ENCODE results near the gene DSPP. TPM values are rescaled to one million over a fixed set of nuclear protein-coding genes. Genes with fewer than 3 reads are reported as not detected.

Gene DSPP
- total and polyA plus RNA-seq, 5 donors from 2014 or later: not detected

DNA sequence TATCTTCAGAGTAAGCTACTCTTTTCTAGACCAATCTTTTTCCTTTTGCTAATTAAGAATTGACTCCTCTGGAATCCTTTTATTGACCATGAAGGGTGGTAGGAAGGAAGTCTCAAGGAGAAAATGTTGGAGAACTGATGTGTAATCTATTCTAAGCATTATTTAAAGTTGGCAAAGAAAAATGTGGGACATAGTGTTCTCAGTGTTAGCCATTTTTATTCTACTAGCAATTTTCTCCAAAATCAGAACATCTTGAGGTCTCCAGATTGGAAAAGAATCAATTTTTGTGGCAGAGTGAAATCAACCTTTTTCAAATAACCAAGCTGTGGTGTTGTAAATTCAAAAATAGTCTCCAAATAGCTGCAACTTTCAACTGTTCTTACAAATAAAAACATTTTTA lies 23.3 kb downstream of the DSPP start:
- no peak overlapping the region for H3K27ac Mint-ChIP-seq
- H3K9me3 Mint-ChIP-seq: peaks cover 0 to 2% (median 1%) of the 10 kb centered on the region in 7 donors
- Histone ChIP-seq H3K4me1 (ENCODE audit: control insufficient read depth, insufficient read depth, low read length, poor library complexity, severe bottlenecking) (no peaks in the 10 kb centered on the region), H3K9me3 (ENCODE audit: control insufficient read depth in 2 of 2, low read length in 2 of 2) (no peaks in the 10 kb centered on the region), H3K4me3 (ENCODE audit: low read depth, low read length) (no peak overlapping the region), H3K36me3 (ENCODE audit: control insufficient read depth, insufficient read depth, low read length) (no peaks in the 10 kb centered on the region), H3K27ac (ENCODE audit: insufficient read depth, low read length, poor library complexity, severe bottlenecking) (no peak overlapping the region), H3K27me3 (ENCODE audit: control insufficient read depth, insufficient read depth, low read length) (no peaks in the 10 kb centered on the region)
- ATAC-seq (ENCODE audit: low read depth in 2 of 2) (no peak), DNase-seq (no peak)
- H3K27me3 Mint-ChIP-seq: no peaks in the 10 kb centered on the region
- peaks cover 0 to 4% (median 0%) of the 10 kb centered on the region in 4 donors for H3K4me1 Mint-ChIP-seq
- H3K4me3 Mint-ChIP-seq: no peak overlapping the region
- no peaks in the 10 kb centered on the region for H3K36me3 Mint-ChIP-seq

DNA sequence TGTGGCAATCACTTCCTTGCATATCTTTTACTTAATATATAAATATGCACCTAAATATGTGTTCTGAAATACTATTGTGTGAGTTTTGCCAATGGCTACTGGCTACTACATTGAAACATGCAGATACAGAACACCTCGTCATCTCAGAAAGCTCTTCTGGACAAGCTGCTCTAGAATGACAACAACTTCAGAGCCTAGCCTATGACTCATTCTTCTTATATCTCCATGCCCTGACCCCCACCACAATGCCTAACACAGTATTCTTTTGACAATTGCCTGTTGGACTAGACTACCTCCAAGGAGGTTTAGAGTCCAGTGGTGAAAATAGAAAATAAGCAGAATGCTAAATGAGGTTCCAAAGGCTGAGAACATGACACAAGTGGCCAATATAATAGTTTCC lies 24.1 kb downstream of the DSPP start:
- Histone ChIP-seq H3K27ac (ENCODE audit: insufficient read depth, low read length, poor library complexity, severe bottlenecking) (no peak overlapping the region), H3K4me1 (ENCODE audit: control insufficient read depth, insufficient read depth, low read length, poor library complexity, severe bottlenecking) (no peaks in the 10 kb centered on the region), H3K36me3 (ENCODE audit: control insufficient read depth, insufficient read depth, low read length) (no peaks in the 10 kb centered on the region), H3K4me3 (ENCODE audit: low read depth, low read length) (no peak overlapping the region), H3K9me3 (ENCODE audit: control insufficient read depth in 2 of 2, low read length in 2 of 2) (no peaks in the 10 kb centered on the region), H3K27me3 (ENCODE audit: control insufficient read depth, insufficient read depth, low read length) (no peaks in the 10 kb centered on the region)
- peaks cover 0 to 4% (median 1%) of the 10 kb centered on the region in 7 donors for H3K9me3 Mint-ChIP-seq
- DNase-seq: no peak
- no peak overlapping the region for H3K27ac Mint-ChIP-seq
- no peak for ATAC-seq (ENCODE audit: low read depth in 2 of 2)
- no peak overlapping the region for H3K4me3 Mint-ChIP-seq
- H3K4me1 Mint-ChIP-seq: peaks cover 0 to 4% (median 0%) of the 10 kb centered on the region in 4 donors
- H3K27me3 Mint-ChIP-seq: no peaks in the 10 kb centered on the region
- no peaks in the 10 kb centered on the region for H3K36me3 Mint-ChIP-seq

DNA sequence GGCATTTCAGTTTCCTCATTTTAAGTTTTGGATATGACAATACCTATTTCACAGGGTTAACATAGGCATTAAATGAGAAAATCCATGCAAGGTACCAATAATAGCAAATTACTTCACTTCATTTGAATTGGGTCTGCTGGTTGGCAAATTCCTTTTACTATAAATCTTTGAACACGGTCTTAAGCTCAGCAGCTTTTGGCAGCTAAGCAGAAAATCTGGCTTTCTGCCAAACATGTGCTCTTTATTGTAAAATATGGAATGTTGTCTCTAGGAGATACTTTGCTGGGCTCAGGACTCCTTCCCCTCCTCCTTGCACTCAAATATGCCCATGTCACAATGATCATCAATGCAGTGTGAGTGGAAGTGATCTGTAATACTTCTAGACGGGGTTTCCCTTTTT lies 24.9 kb downstream of the DSPP start:
- H3K4me3 ChIP-seq (ENCODE audit: low read depth, low read length): no peak overlapping the region
- no peaks in the 10 kb centered on the region for H3K36me3 Mint-ChIP-seq
- H3K27me3 Mint-ChIP-seq: no peaks in the 10 kb centered on the region
- no peak for DNase-seq
- no peaks in the 10 kb centered on the region for H3K36me3 ChIP-seq (ENCODE audit: control insufficient read depth, insufficient read depth, low read length)
- no peaks in the 10 kb centered on the region for H3K27me3 ChIP-seq (ENCODE audit: control insufficient read depth, insufficient read depth, low read length)
- H3K27ac Mint-ChIP-seq: no peak overlapping the region
- no peaks in the 10 kb centered on the region for H3K9me3 ChIP-seq (ENCODE audit: control insufficient read depth in 2 of 2, low read length in 2 of 2)
- H3K4me3 Mint-ChIP-seq: no peak overlapping the region
- ATAC-seq (ENCODE audit: low read depth in 2 of 2): no peak
- H3K9me3 Mint-ChIP-seq: peaks cover 0 to 4% (median 1%) of the 10 kb centered on the region in 7 donors
- peaks cover 0 to 4% (median 0%) of the 10 kb centered on the region in 4 donors for H3K4me1 Mint-ChIP-seq
- H3K27ac ChIP-seq (ENCODE audit: insufficient read depth, low read length, poor library complexity, severe bottlenecking): no peak overlapping the region
- no peaks in the 10 kb centered on the region for H3K4me1 ChIP-seq (ENCODE audit: control insufficient read depth, insufficient read depth, low read length, poor library complexity, severe bottlenecking)

DNA sequence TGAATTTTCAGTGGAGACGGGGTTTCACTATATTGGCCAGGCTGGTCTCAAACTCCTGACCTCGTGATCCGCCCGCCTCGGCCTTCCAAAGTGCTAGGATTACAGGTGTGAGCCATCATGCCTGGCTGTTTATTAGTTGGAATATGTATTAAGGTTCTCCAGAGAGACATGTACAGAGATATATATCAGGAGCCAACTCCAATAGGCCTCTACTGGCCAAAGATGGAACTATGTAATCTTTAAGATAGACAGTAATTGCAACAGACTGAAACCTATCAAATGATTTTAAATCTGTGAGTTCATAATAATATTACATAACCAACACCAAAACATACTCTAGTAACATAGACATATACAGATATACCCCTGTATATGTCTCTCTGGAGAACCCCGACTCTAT lies 36.0 kb downstream of the DSPP start:
- Mint-ChIP-seq H3K27me3 (peaks cover 9% of the 10 kb centered on the region), H3K4me1 (no peaks in the 10 kb centered on the region), H3K4me3 (no peak overlapping the region), H3K36me3 (no peaks in the 10 kb centered on the region), H3K9me3 (peaks cover 0 to 3% (median under 1%) of the 10 kb centered on the region in 7 donors), H3K27ac (no peak overlapping the region)
- Histone ChIP-seq H3K4me1 (ENCODE audit: control insufficient read depth, insufficient read depth, low read length, poor library complexity, severe bottlenecking) (no peaks in the 10 kb centered on the region), H3K27me3 (ENCODE audit: control insufficient read depth, insufficient read depth, low read length) (no peaks in the 10 kb centered on the region), H3K4me3 (ENCODE audit: low read depth, low read length) (no peak overlapping the region), H3K9me3 (ENCODE audit: control insufficient read depth in 2 of 2, low read length in 2 of 2) (no peaks in the 10 kb centered on the region), H3K27ac (ENCODE audit: insufficient read depth, low read length, poor library complexity, severe bottlenecking) (no peak overlapping the region), H3K36me3 (ENCODE audit: control insufficient read depth, insufficient read depth, low read length) (no peaks in the 10 kb centered on the region)
- no peak for DNase-seq
- ATAC-seq (ENCODE audit: low read depth in 2 of 2): no peak

DNA sequence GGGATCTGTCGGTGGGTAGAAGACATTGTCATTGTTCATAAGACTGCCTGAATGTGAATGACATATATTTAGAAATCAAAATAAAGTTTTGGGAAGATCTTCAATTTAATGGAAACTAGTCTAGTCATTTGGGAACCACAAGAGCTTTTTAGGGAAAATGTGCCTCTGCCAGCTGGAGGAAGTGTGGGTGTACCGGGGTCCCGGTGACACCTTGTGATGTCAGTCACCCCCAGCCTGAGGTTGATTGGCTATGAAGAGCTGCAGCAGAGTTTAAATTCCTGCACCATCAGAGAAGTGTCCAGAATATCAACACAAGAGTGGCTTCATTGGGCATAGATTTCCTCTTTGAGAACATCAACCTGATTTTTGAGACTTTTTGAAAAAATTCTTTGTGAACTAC lies 41.7 kb downstream of the DSPP start, which contains the start of gene DMP1:
DMP1 (plus strand) TSS at position 301 of the 400 bp plus-strand sequence. CDS start 6,213 bp downstream, outside the sequence.
- peaks cover 0 to 2% (median 0%) of the 10 kb centered on the region in 7 donors for H3K9me3 Mint-ChIP-seq
- no peak within 1 kb of the TSS for H3K27ac ChIP-seq (ENCODE audit: insufficient read depth, low read length, poor library complexity, severe bottlenecking)
- peaks cover 15% of the 10 kb centered on the region for H3K27me3 Mint-ChIP-seq
- no peaks in the 10 kb centered on the region for H3K4me1 Mint-ChIP-seq
- H3K27ac Mint-ChIP-seq: no peak within 1 kb of the TSS
- H3K36me3 Mint-ChIP-seq: no peaks in the 10 kb centered on the region
- DNase-seq (no peak), ATAC-seq (ENCODE audit: low read depth in 2 of 2) (no peak)
- H3K4me3 ChIP-seq (ENCODE audit: low read depth, low read length): no peak within 1 kb of the TSS
- H3K4me1 ChIP-seq (ENCODE audit: control insufficient read depth, insufficient read depth, low read length, poor library complexity, severe bottlenecking): no peaks in the 10 kb centered on the region
- peaks cover 2% of the 10 kb centered on the region for H3K27me3 ChIP-seq (ENCODE audit: control insufficient read depth, insufficient read depth, low read length)
- H3K36me3 ChIP-seq (ENCODE audit: control insufficient read depth, insufficient read depth, low read length): no peaks in the 10 kb centered on the region
- H3K9me3 ChIP-seq (ENCODE audit: control insufficient read depth in 2 of 2, low read length in 2 of 2): no peaks in the 10 kb centered on the region
- no peak within 1 kb of the TSS for H3K4me3 Mint-ChIP-seq

DNA sequence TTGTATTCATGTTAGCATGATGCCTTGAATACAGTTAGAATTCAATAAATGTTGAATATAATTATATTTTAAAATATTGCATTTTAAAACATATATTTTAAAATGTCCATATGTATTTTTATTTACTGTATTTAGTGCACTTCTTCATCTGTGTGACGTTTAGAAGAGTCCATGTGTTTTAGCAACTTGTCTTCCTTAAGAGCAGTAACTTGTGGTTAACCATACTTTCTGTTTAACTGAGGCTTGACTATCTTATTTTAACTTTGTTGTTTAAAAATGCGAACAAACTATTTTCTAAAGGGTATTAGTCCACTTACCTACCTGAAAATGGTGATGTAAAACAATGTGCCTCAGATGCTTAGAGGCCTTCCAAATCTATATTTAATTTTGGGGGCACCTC lies 42.6 kb downstream of the DSPP start:
- H3K27ac ChIP-seq (ENCODE audit: insufficient read depth, low read length, poor library complexity, severe bottlenecking): no peak overlapping the region
- peaks cover 2% of the 10 kb centered on the region for H3K27me3 ChIP-seq (ENCODE audit: control insufficient read depth, insufficient read depth, low read length)
- Mint-ChIP-seq H3K9me3 (peaks cover 0 to 2% (median 0%) of the 10 kb centered on the region in 7 donors), H3K4me3 (no peak overlapping the region), H3K27ac (no peak overlapping the region), H3K27me3 (peaks cover 15% of the 10 kb centered on the region), H3K4me1 (no peaks in the 10 kb centered on the region), H3K36me3 (no peaks in the 10 kb centered on the region)
- ATAC-seq (ENCODE audit: low read depth in 2 of 2): no peak
- no peak for DNase-seq
- no peaks in the 10 kb centered on the region for H3K9me3 ChIP-seq (ENCODE audit: control insufficient read depth in 2 of 2, low read length in 2 of 2)
- H3K36me3 ChIP-seq (ENCODE audit: control insufficient read depth, insufficient read depth, low read length): no peaks in the 10 kb centered on the region
- H3K4me3 ChIP-seq (ENCODE audit: low read depth, low read length): no peak overlapping the region
- no peaks in the 10 kb centered on the region for H3K4me1 ChIP-seq (ENCODE audit: control insufficient read depth, insufficient read depth, low read length, poor library complexity, severe bottlenecking)

DNA sequence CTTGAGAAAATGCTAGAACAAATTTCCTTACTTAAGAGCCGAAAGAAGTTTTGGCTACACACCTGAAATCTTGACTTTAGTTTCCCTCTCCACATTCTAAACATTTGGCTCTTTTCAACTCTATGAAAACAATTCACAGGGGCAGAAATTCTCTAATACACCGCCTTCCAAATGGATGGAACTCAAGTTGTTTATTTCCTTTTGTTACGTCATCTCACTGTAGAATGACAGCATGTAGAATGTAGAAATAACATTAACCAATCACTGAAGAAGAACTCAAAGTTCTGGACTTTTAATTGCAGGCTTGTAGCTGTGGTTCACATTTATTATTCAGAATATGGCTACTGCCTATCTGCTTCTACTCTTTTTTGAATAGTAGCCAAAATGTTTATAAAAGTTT lies 43.6 kb downstream of the DSPP start:
- Histone ChIP-seq H3K9me3 (ENCODE audit: control insufficient read depth in 2 of 2, low read length in 2 of 2) (no peaks in the 10 kb centered on the region), H3K36me3 (ENCODE audit: control insufficient read depth, insufficient read depth, low read length) (no peaks in the 10 kb centered on the region), H3K4me1 (ENCODE audit: control insufficient read depth, insufficient read depth, low read length, poor library complexity, severe bottlenecking) (no peaks in the 10 kb centered on the region), H3K27me3 (ENCODE audit: control insufficient read depth, insufficient read depth, low read length) (peaks cover 2% of the 10 kb centered on the region), H3K4me3 (ENCODE audit: low read depth, low read length) (no peak overlapping the region), H3K27ac (ENCODE audit: insufficient read depth, low read length, poor library complexity, severe bottlenecking) (no peak overlapping the region)
- no peaks in the 10 kb centered on the region for H3K36me3 Mint-ChIP-seq
- no peak overlapping the region for H3K4me3 Mint-ChIP-seq
- no peak for DNase-seq
- no peak for ATAC-seq (ENCODE audit: low read depth in 2 of 2)
- peaks cover 0 to 2% (median 0%) of the 10 kb centered on the region in 7 donors for H3K9me3 Mint-ChIP-seq
- no peak overlapping the region for H3K27ac Mint-ChIP-seq
- peaks cover 15% of the 10 kb centered on the region for H3K27me3 Mint-ChIP-seq
- no peaks in the 10 kb centered on the region for H3K4me1 Mint-ChIP-seq

DNA sequence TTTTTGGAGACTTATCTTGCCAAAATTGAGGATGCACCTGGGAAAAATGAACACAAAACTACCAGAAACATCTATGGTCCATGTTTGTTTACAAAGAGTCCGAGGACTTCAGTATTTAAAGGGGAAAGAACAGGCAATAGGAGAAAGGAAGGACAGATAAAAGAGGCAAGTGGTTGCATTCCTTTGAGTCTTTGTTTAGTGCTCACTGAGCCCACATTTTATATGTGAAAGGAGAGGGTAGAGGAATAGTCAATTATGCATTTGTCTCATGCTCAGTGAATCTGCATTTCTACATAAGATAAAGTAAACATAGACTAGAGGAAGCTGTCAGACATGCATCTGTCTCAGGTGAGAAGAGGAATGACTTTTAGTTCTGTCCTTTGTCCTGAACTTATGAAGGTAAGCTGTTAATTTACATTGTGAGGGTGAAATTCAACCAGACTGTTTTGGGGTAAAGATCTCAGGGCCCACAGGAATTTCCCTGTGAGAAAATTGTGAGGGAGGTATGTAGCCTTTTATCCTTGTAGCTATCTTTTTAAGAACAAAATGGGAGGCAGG lies 46.2 kb downstream of the DSPP start:
- H3K27ac ChIP-seq (ENCODE audit: insufficient read depth, low read length, poor library complexity, severe bottlenecking): no peak overlapping the region
- Mint-ChIP-seq H3K27ac (no peak overlapping the region), H3K4me1 (no peaks in the 10 kb centered on the region), H3K9me3 (peaks cover 0 to 2% (median 0%) of the 10 kb centered on the region in 7 donors), H3K4me3 (no peak overlapping the region), H3K27me3 (peaks cover 4% of the 10 kb centered on the region), H3K36me3 (no peaks in the 10 kb centered on the region)
- no peaks in the 10 kb centered on the region for H3K36me3 ChIP-seq (ENCODE audit: control insufficient read depth, insufficient read depth, low read length)
- ATAC-seq (ENCODE audit: low read depth in 2 of 2): no peak
- no peak for DNase-seq
- no peak overlapping the region for H3K4me3 ChIP-seq (ENCODE audit: low read depth, low read length)
- peaks cover 2% of the 10 kb centered on the region for H3K27me3 ChIP-seq (ENCODE audit: control insufficient read depth, insufficient read depth, low read length)
- no peaks in the 10 kb centered on the region for H3K9me3 ChIP-seq (ENCODE audit: control insufficient read depth in 2 of 2, low read length in 2 of 2)
- H3K4me1 ChIP-seq (ENCODE audit: control insufficient read depth, insufficient read depth, low read length, poor library complexity, severe bottlenecking): no peaks in the 10 kb centered on the region

All from CD4-positive, CD25-positive, alpha-beta regulatory T cell (primary cell).